H9 (cell line): ENCODE measurements around the gene GALNT9. TPM values are rescaled to one million over a fixed set of nuclear protein-coding genes. Genes with fewer than 3 reads are reported as not detected.

ENCODE experiments used
- DNase-seq: peaks from one replicate; pipeline ENCODE4 v3.0.0-alpha.2; 2017
- H2AFZ ChIP-seq: one replicate; pipeline ENCODE4 v1.6.1; 2013; ENCODE audit warnings: mild to moderate bottlenecking, low read length, control low read depth, moderate library complexity
- H2AK5ac ChIP-seq: 2 replicates; pipeline ENCODE4 v1.6.1; 2013; ENCODE audit warnings: low read length, control low read depth, mixed read lengths; ENCODE audit not compliant: insufficient read length
- H2BK120ac ChIP-seq: one replicate; pipeline ENCODE4 v1.6.1; 2013; ENCODE audit warnings: low read depth, mild to moderate bottlenecking, low read length, control low read depth, inconsistent platforms; ENCODE audit not compliant: poor library complexity, severe bottlenecking
- H2BK12ac ChIP-seq: 2 replicates; pipeline ENCODE4 v1.6.1; 2013; ENCODE audit warnings: low read length, control low read depth, mixed read lengths, low read depth; ENCODE audit not compliant: insufficient read length
- H2BK15ac ChIP-seq: 2 replicates; pipeline ENCODE4 v1.6.1; 2013; ENCODE audit warnings: low read depth, low read length, control low read depth
- H2BK20ac ChIP-seq: one replicate; pipeline ENCODE4 v1.6.1; 2013; ENCODE audit warnings: low read depth, mild to moderate bottlenecking, low read length, control low read depth, inconsistent platforms; ENCODE audit not compliant: poor library complexity, severe bottlenecking
- H2BK5ac ChIP-seq: 2 replicates; pipeline ENCODE4 v1.6.1; 2013; ENCODE audit warnings: low read length, control low read depth, mixed read lengths; ENCODE audit not compliant: insufficient read length
- H3K14ac ChIP-seq: 2 replicates; pipeline ENCODE4 v1.6.1; 2013; ENCODE audit warnings: low read length, control low read depth; ENCODE audit not compliant: insufficient read depth
- H3K18ac ChIP-seq: 2 replicates; pipeline ENCODE4 v1.6.1; 2013; ENCODE audit warnings: low read depth, mild to moderate bottlenecking, mixed read lengths, low read length, control low read depth; ENCODE audit not compliant: insufficient read length
- H3K23ac ChIP-seq: 2 replicates; pipeline ENCODE4 v1.6.1; 2013; ENCODE audit warnings: low read length, control low read depth, mixed read lengths, low read depth; ENCODE audit not compliant: insufficient read length
- H3K23me2 ChIP-seq: 2 replicates; pipeline ENCODE4 v1.6.1; 2013; ENCODE audit warnings: low read depth, mild to moderate bottlenecking, mixed read lengths, low read length, control low read depth; ENCODE audit not compliant: insufficient read length, poor library complexity, severe bottlenecking
- H3K27ac ChIP-seq: 2 replicates; pipeline ENCODE4 v1.5.1; 2013; ENCODE audit warnings: low read length, control low read depth, mixed read lengths, low read depth; ENCODE audit not compliant: insufficient read length
- H3K27me3 ChIP-seq: 2 replicates; pipeline ENCODE4 v1.6.1; 2013; ENCODE audit warnings: low read length, control low read depth, inconsistent platforms; ENCODE audit not compliant: insufficient read depth
- H3K4ac ChIP-seq: 2 replicates; pipeline ENCODE4 v1.6.1; 2013; ENCODE audit warnings: low read depth, mild to moderate bottlenecking, control low read depth, inconsistent platforms, low read length, moderate library complexity
- H3K4me1 ChIP-seq: 2 replicates; pipeline ENCODE4 v1.6.1; 2013; ENCODE audit warnings: low read length, control low read depth, inconsistent platforms; ENCODE audit not compliant: insufficient read depth
- H3K4me2 ChIP-seq: 2 replicates; pipeline ENCODE4 v1.6.1; 2013; ENCODE audit warnings: low read length, control low read depth, mixed read lengths; ENCODE audit not compliant: insufficient read length, insufficient read depth
- H3K56ac ChIP-seq: 2 replicates; pipeline ENCODE4 v1.6.1; 2013; ENCODE audit warnings: low read depth, mild to moderate bottlenecking, mixed read lengths, low read length, control low read depth; ENCODE audit not compliant: insufficient read length
- H3K79me1 ChIP-seq: 2 replicates; pipeline ENCODE4 v1.6.1; 2013; ENCODE audit warnings: low read depth, mild to moderate bottlenecking, moderate library complexity, low read length, control low read depth, inconsistent platforms; ENCODE audit not compliant: insufficient read depth, poor library complexity, severe bottlenecking
- H3K79me2 ChIP-seq: 2 replicates; pipeline ENCODE4 v1.6.1; 2013; ENCODE audit warnings: low read length, control low read depth, inconsistent platforms; ENCODE audit not compliant: insufficient read depth
- H3K9ac ChIP-seq: 2 replicates; pipeline ENCODE4 v1.6.1; 2013; ENCODE audit warnings: low read length, control low read depth, mixed read lengths; ENCODE audit not compliant: insufficient read length; ENCODE audit errors: extremely low read depth
- H3K9me3 ChIP-seq: one replicate; pipeline ENCODE4 v1.6.1; 2013; ENCODE audit warnings: low read depth, low read length, inconsistent platforms; ENCODE audit not compliant: control insufficient read depth
- H3T11ph ChIP-seq: one replicate; pipeline ENCODE4 v1.6.1; 2013; ENCODE audit warnings: mild to moderate bottlenecking, low read length, control low read depth, inconsistent platforms
- H4K20me1 ChIP-seq: one replicate; pipeline ENCODE4 v1.6.1; 2013; ENCODE audit not compliant: control insufficient read depth, insufficient read length, insufficient read depth
- H4K5ac ChIP-seq: 2 replicates; pipeline ENCODE4 v1.6.1; 2013; ENCODE audit warnings: low read depth, mild to moderate bottlenecking, mixed read lengths, low read length, control low read depth; ENCODE audit not compliant: insufficient read length
- H4K8ac ChIP-seq: replicated peaks from 2 replicates; pipeline ENCODE4 v1.6.1; 2013; ENCODE audit warnings: low read length, control low read depth, mixed read lengths, low read depth; ENCODE audit not compliant: insufficient read length
- H4K91ac ChIP-seq: 2 replicates; pipeline ENCODE4 v1.6.1; 2013; ENCODE audit warnings: low read depth, mild to moderate bottlenecking, moderate library complexity, mixed read lengths, low read length, control low read depth; ENCODE audit not compliant: insufficient read length
- H3K27ac Mint-ChIP-seq, 3 experiments: 2 replicates in 2 of 3; 3 replicates in 1 of 3; pipeline ENCODE4 v1.8.0; 2020 to 2021; ENCODE audit warnings: mixed read lengths in 3 of 3, mild to moderate bottlenecking in 1 of 3, moderate library complexity in 1 of 3
- H3K27me3 Mint-ChIP-seq: 2 replicates; pipeline ENCODE4 v1.8.0; 2021; ENCODE audit warnings: low read depth, mild to moderate bottlenecking, moderate library complexity, mixed read lengths
- H3K36me3 Mint-ChIP-seq, 3 experiments: 2 replicates in 2 of 3; 3 replicates in 1 of 3; pipeline ENCODE4 v1.8.0; 2020 to 2021; ENCODE audit warnings: low read depth in 3 of 3, mixed read lengths in 3 of 3; ENCODE audit not compliant: insufficient read depth in 1 of 3
- H3K4me1 Mint-ChIP-seq, 2 experiments: 2 replicates each; pipeline ENCODE4 v1.8.0; 2020; ENCODE audit warnings: mixed read lengths in 2 of 2
- H3K4me3 Mint-ChIP-seq, 2 experiments: 2 replicates in 1 of 2; 3 replicates in 1 of 2; pipeline ENCODE4 v1.8.0; 2020 to 2021; ENCODE audit warnings: mild to moderate bottlenecking in 2 of 2, mixed read lengths in 2 of 2, moderate library complexity in 1 of 2
- H3K9me3 Mint-ChIP-seq, 2 experiments: 2 replicates in 1 of 2; 3 replicates in 1 of 2; pipeline ENCODE4 v1.8.0; 2020; ENCODE audit warnings: mild to moderate bottlenecking in 2 of 2, mixed read lengths in 2 of 2, moderate library complexity in 1 of 2
- CTCF ChIP-seq: fragments of 200-600 bp; sonication (generic); conservative IDR thresholded peaks from 3 replicates; pipeline ENCODE4 v1.8.0; 2021; ENCODE audit warnings: antibody characterized with exemption, mild to moderate bottlenecking
- WGBS: extraction: QIAGEN DNeasy Blood & Tissue Kit; methylation state at CpG from one replicate; pipeline ENCODE4 v1.1.7; 2013; ENCODE audit warnings: missing lambda C conversion rate, low lambda C conversion rate, mixed read lengths; ENCODE audit not compliant: insufficient read length; ENCODE audit errors: extremely low coverage; 5-methylcytosine and 5-hydroxymethylcytosine counted together
- total RNA-seq: library from RNA; stranded (reverse); gene quantifications from 2 replicates; pipeline ENCODE4 v1.2.1, GENCODE V29; 2021

The GALNT9 gene
- total RNA-seq, 1 experiment from 2014 or later = 0.35 TPM

GRCh38 chr12:132167611-132168310 is 161.6 kb downstream of the GALNT9 start:
- H3K9me3 ChIP-seq = no peaks in the 10 kb centered on the region
- H2BK20ac ChIP-seq = no peak overlapping the region
- H2BK15ac ChIP-seq = no peak overlapping the region
- DNase-seq = no peak
- H3K9ac ChIP-seq = no peak overlapping the region
- no peak overlapping the region for H2BK120ac ChIP-seq
- no peak overlapping the region for H2AK5ac ChIP-seq
- no peak overlapping the region for H2BK5ac ChIP-seq
- H3K23me2 ChIP-seq = no peaks in the 10 kb centered on the region
- H3K56ac ChIP-seq = no peak overlapping the region
- H3K18ac ChIP-seq = no peak overlapping the region
- H3K79me2 ChIP-seq = no peaks in the 10 kb centered on the region
- no peaks in the 10 kb centered on the region; the same call in 1 of the 2 replicates for H3K27me3 ChIP-seq
- H2AFZ ChIP-seq = no peak overlapping the region
- H3K9me3 Mint-ChIP-seq = peaks cover 9 to 13% of the 10 kb centered on the region in 2 experiments; a peak in 4 of 5 replicates
- 0 out of 4 replicates have a peak, but pooled peaks cover 0 to 2% of the 10 kb centered on the region in 2 experiments for H3K4me1 Mint-ChIP-seq
- H3K27ac ChIP-seq = no peak overlapping the region
- no CpG with 5 or more reads among the region's 30 CpGs for WGBS
- peaks cover 66% of the 10 kb centered on the region for H3K27me3 Mint-ChIP-seq
- peaks cover 0 to 6% (median 0%) of the 10 kb centered on the region in 3 experiments; a peak in 1 of 7 replicates for H3K36me3 Mint-ChIP-seq
- no peaks in the 10 kb centered on the region for H3K79me1 ChIP-seq
- no peak overlapping the region for H4K5ac ChIP-seq
- no peaks in the 10 kb centered on the region for H3K4me1 ChIP-seq
- no peak overlapping the region for H4K8ac ChIP-seq
- no peak overlapping the region for H3K23ac ChIP-seq
- no peak overlapping the region for H3K14ac ChIP-seq
- no peak overlapping the region for H4K91ac ChIP-seq
- no peak overlapping the region for H3K27ac Mint-ChIP-seq
- no peaks in the 10 kb centered on the region for H4K20me1 ChIP-seq
- H3K4me3 Mint-ChIP-seq = no peak overlapping the region
- no peak overlapping the region for H3K4me2 ChIP-seq
- TF ChIP-seq CTCF = no peak
- H2BK12ac ChIP-seq = no peak overlapping the region
- no peak overlapping the region for H3K4ac ChIP-seq
- no peak overlapping the region for H3T11ph ChIP-seq
